Mucosa of descending colon (tissue), 3 donors: Measurements from ENCODE around the gene CPNE1. TPM values are rescaled to one million over a fixed set of nuclear protein-coding genes. Genes with fewer than 3 reads are reported as not detected.

Experiments used
- ATAC-seq: fragments of 200-7000 bp; cut with Tn5 transposase; one replicate; pipeline ENCODE4 v1.9.1; 2020; ENCODE audit warnings: mild to moderate bottlenecking, moderate library complexity
- DNase-seq, 3 donors: peaks; one replicate each; pipeline ENCODE4 v3.0.0-alpha.2; 2020
- H3K36me3 ChIP-seq: fragments of 200-600 bp; one replicate; pipeline ENCODE4 v1.8.0; 2021; ENCODE audit warnings: low read depth, mild to moderate bottlenecking
- H3K4me1 ChIP-seq: fragments of 200-600 bp; one replicate; pipeline ENCODE4 v1.8.0; 2021; ENCODE audit warnings: low read depth, mild to moderate bottlenecking
- H3K4me3 ChIP-seq: fragments of 200-600 bp; one replicate; pipeline ENCODE4 v1.8.0; 2021; ENCODE audit warnings: mild to moderate bottlenecking
- H3K9me3 ChIP-seq: fragments of 200-600 bp; one replicate; pipeline ENCODE4 v1.8.0; 2021; ENCODE audit warnings: mild to moderate bottlenecking
- CTCF ChIP-seq: fragments of 200-600 bp; IDR thresholded peaks from one replicate; pipeline ENCODE4 v1.8.0; 2022; ENCODE audit warnings: antibody characterized with exemption, mild to moderate bottlenecking
- intact Hi-C, 2 donors: fragments of 100-400 bp; cut with DNase I in 1 of 2; cut with micrococcal nuclease in 1 of 2; formaldehyde crosslinking; loops; one replicate each; pipeline versions ENCODE4 v1.11.0 to v1.11.1; 2022; cut with DNase I, micrococcal nuclease
- total RNA-seq, 3 donors: library from RNA; stranded (reverse); fragmentation: NEBNext Ultra II Directional in 2 of 3; extraction: Animal tissue kit (Norgen Biotek cat#: 25700) in 2 of 3; gene quantifications; one replicate each; pipeline versions ENCODE4 v1.2.1 to v1.2.4, GENCODE V29; 2021 to 2023
- donor health status: DM: no; HTN: no; CAD: no; lungs with moderate emphysema.
- donor health status: DM: no; HTN: no; CAD: no.
- donor health status: DM: no; HTN: yes; CAD: no.

CPNE1 gene
- total RNA-seq, 3 donors from 2014 or later: 117 to 188 (median 128) TPM

DNA sequence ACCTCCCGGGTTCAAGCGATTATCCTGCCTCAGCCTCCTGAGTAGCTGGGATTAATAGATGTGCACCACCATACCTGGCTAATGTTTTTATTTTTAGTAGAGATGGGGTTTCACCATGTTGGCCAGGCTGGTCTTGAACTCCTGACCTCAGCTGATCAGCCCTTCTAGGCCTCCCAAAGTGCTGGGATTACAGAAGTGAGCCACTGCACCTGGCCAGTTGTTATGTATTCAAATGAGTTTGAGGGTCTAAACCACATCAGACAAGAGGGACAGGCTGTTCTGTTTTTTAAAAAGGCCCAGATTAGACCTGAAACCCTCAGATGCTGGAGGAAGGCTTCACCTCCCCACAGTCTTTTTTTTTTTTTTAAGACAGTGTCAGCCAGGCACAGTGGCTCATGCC lies 53.2 kb downstream of the CPNE1 start:
- no peak for DNase-seq

DNA sequence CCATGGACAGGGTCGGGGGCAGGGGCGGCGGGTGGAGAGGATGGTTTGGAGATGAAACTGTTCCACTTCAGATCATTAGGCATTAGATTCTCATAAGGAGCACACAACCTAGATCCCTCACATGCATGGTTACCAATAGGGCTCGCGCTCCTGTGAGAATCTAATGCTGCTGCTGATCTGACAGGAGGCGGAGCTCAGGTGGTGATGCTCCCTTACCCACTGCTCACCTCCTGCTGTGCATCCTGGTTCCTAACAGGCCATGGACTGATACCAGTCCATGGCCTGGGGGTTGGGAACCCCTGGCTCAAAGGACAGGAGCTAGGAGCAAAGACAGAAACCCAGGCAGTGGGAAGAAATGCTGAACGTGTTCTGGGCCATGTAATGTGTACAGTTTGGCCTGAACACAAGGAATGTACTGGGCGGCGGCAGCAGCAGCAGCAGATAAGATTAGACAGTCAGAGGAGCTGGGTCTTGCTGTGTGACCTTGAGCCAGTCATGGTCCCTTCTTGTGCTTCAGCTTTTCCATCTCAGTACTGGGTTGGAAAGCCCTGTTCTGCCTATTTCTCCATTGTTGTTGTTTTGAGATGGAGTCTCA lies 53.8 kb downstream of the CPNE1 start:
- ATAC-seq (no peak), DNase-seq (no peak)
- no peaks in the 10 kb centered on the region for H3K9me3 ChIP-seq
- no peaks in the 10 kb centered on the region for H3K36me3 ChIP-seq
- TF ChIP-seq CTCF: no peak
- no peak overlapping the region for H3K4me3 ChIP-seq
- H3K4me1 ChIP-seq: no peaks in the 10 kb centered on the region
- intact Hi-C loops: no loop called here

More for the DNA sequence above, 53.2 kb downstream of the CPNE1 start:
- intact Hi-C loops: no loop called here
- Histone ChIP-seq H3K4me1 (no peaks in the 10 kb centered on the region), H3K4me3 (no peak overlapping the region), H3K36me3 (no peaks in the 10 kb centered on the region), H3K9me3 (no peaks in the 10 kb centered on the region)
- no peak for ATAC-seq
- no peak for TF ChIP-seq CTCF

DNA sequence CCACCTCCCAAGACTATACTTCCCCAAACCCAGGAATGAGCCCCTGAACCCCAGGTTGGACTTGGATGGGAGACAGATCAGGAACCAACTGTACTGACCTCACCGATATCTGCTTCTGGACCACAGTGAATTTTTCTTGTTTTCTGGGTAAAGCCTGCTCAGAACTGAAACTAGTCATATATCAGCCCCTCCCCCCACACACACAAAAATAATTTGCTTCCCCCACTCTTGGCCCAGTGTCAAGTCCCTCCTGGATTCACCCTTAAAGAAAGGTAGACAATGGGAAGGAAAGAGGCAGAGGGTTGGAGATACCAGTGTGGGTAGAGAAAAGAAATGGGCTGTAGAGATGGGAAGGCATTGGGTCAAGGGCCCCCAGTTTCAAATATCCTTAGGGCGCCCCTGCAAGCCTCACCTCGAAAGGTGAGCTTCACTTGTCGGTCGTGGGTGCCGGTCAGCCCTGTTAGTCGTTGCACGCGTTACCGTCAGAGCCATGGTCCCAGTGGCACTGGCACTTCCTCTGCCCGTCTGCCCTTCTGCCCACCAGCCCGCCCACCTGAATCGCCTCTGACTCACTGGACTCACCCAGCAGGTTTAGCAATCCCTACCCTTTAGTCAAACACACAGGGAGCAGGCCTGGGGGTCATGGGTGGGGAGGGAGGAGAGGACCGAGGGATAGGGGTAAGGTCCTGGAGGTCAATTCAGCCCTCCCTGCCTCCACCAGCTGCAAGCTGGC lies 57.5 kb downstream of the CPNE1 start:
- intact Hi-C loops: loop anchor here in 1 of 2 donors (5.0 kb wide), 1 partner anchor 40 kb away; no protein-coding TSS in a partner anchor
- Histone ChIP-seq H3K4me1 (no peaks in the 10 kb centered on the region), H3K36me3 (no peaks in the 10 kb centered on the region), H3K9me3 (no peaks in the 10 kb centered on the region), H3K4me3 (no peak overlapping the region)
- TF ChIP-seq CTCF: no peak
- ATAC-seq (peak; percentile 22), DNase-seq (no peak)

DNA sequence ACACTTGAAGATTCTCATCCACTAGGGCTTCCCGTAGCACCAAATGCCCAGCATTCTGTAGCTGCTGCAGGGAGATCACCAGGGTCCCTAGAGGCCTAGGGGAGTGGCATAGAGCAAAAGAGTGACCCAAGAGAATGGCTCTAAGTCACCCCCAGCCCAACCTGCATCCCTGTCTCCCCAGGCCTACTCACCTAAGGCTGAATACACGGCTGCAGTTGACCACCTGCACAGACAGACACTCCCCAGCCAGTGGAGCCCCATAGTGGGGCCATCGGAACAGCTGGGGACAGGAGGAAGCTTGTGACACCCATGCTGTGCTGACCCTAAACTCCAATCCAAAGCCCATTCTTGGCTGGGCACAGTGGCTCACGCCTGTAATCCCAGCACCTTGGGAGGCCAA lies 58.6 kb downstream of the CPNE1 start:
- Histone ChIP-seq H3K36me3 (no peaks in the 10 kb centered on the region), H3K4me3 (no peak overlapping the region), H3K9me3 (no peaks in the 10 kb centered on the region), H3K4me1 (peaks cover 7% of the 10 kb centered on the region)
- ATAC-seq (no peak), DNase-seq (no peak)
- intact Hi-C loops: loop anchor here in 1 of 2 donors (5.0 kb wide), 1 partner anchor 39 kb away; no protein-coding TSS in a partner anchor
- no peak for TF ChIP-seq CTCF

- ATAC-seq (no peak), DNase-seq (peak in 2 of 3 donors; percentile 73 to 81)
- Histone ChIP-seq H3K36me3 (no peaks in the 10 kb centered on the region), H3K4me3 (no peak overlapping the region), H3K9me3 (no peaks in the 10 kb centered on the region), H3K4me1 (peaks cover 14% of the 10 kb centered on the region)
- intact Hi-C loops: no loop called here
- TF ChIP-seq CTCF: peak; percentile 11
These were observed 60.3 kb downstream of the CPNE1 start for GRCh38 chr20:35604449-35604747.
